Psoas muscle (tissue), 8 donors: Measurements from ENCODE around the gene SMC5. TPM values are rescaled to one million over a fixed set of nuclear protein-coding genes. Genes with fewer than 3 reads are reported as not detected.

Source experiments
- ATAC-seq, 4 donors: fragments of 200-7000 bp; cut with Tn5 transposase; one replicate each; pipeline ENCODE4 v1.9.1; 2020; ENCODE audit warnings: moderate library complexity in 3 of 4, mild to moderate bottlenecking in 2 of 4
- DNase-seq, 2 donors: peaks; one replicate each; pipeline ENCODE4 v3.0.0-alpha.2; 2020
- H3K27ac ChIP-seq: fragments of 200-600 bp; one replicate; pipeline ENCODE4 v1.8.0; 2022
- H3K27me3 ChIP-seq, 3 donors: fragments of 200-600 bp in 1 of 3; one replicate each; pipeline versions ENCODE4 v1.6.1 to v1.8.0; 2013 to 2022; ENCODE audit warnings: low read length in 2 of 3, mild to moderate bottlenecking in 2 of 3, moderate library complexity in 1 of 3; ENCODE audit not compliant: insufficient read depth in 3 of 3
- H3K36me3 ChIP-seq, 2 donors: fragments of 200-600 bp in 1 of 2; one replicate each; pipeline versions ENCODE4 v1.6.1 to v1.8.0; 2013 to 2022; ENCODE audit warnings: low read depth in 1 of 2, mild to moderate bottlenecking in 1 of 2, moderate library complexity in 1 of 2; ENCODE audit not compliant: insufficient read depth in 1 of 2
- H3K4me1 ChIP-seq: fragments of 200-600 bp; one replicate; pipeline ENCODE4 v1.8.0; 2022
- H3K4me3 ChIP-seq: fragments of 200-600 bp; one replicate; pipeline ENCODE4 v1.8.0; 2022; ENCODE audit warnings: mild to moderate bottlenecking
- H3K9me3 ChIP-seq: fragments of 200-600 bp; one replicate; pipeline ENCODE4 v1.8.0; 2022
- WGBS, 3 donors: extraction: QIAGEN DNeasy Blood & Tissue Kit; methylation state at CpG; one replicate each; pipeline versions ENCODE4 v1.1.6 to v1.1.7; 2013; 5-methylcytosine and 5-hydroxymethylcytosine counted together
- intact Hi-C, 2 donors: fragments of 100-400 bp; cut with DNase I; formaldehyde crosslinking; loops; one replicate each; pipeline versions ENCODE4 v1.11.0 to v1.14.2; 2022
- polyA plus RNA-seq, 3 donors: library from polyadenylated mRNA; stranded (reverse); fragments of 200-250 nt; gene quantifications; one replicate each; pipeline ENCODE4 v1.2.3, GENCODE V29; 2013
- total RNA-seq, 4 donors: library from RNA; stranded (reverse); fragmentation: NEBNext Ultra II Directional in 2 of 4; extraction: Animal tissue kit (Norgen Biotek cat#: 25700) in 2 of 4; gene quantifications; one replicate each; pipeline versions ENCODE4 v1.2.1 to v1.2.4, GENCODE V29; 2021 to 2023
- TF ChIP-seq, protein P1 (sequence below): fragments of 200-600 bp; IDR thresholded peaks from one replicate; pipeline ENCODE4 v1.8.0; 2022; ENCODE audit warnings: antibody characterized with exemption
- donor health status: healthy with polysubstance abuse.
- donor health status: DM: no; HTN: no; CAD: no; lungs with moderate emphysema.
- donor health status: Bipolar disorder and iron deficiency.
- donor health status: healthy.
- donor health status: DM: yes; HTN: yes; CAD: no.
- donor health status: DM: no; HTN: no; CAD: no.
- donor health status: DM: no; HTN: no; CAD: no.
- donor health status: DM: yes; HTN: yes; CAD: no.

Gene SMC5
- total and polyA plus RNA-seq, 7 donors = 5.5 to 21.0 (median 18.1) TPM

DNA sequence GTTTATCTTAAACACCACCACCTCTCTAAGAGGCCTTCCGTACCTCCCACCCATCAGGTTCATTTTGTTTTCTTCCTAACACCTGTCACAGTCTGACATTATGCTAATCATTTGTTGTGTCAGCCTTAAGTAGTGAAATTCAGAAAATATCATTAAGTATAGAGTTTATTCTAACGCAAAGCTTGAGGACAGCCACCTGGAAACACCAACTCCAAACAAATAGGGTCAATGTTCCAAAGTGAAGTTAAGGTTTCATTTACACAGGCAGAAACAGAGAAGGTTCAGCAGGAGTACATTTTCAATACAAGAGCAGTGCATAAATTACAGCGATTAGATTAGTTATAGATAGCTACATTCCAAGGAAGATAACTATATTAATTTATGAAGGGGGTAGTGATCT, 1.3 kb upstream of the SMC5 start:
- intact Hi-C loops = loop anchor here in 1 of 2 donors (10.0 kb wide), 1 partner anchor 493 kb away; the partner anchor contains the start of gene PTAR1
- H3K27ac ChIP-seq = peak overlapping the region; percentile 98
- H3K4me3 ChIP-seq = peak overlapping the region; percentile 78
- DNase-seq = no peak
- H3K36me3 ChIP-seq = no peaks in the 10 kb centered on the region
- H3K4me1 ChIP-seq = peaks cover 36% of the 10 kb centered on the region
- TF ChIP-seq, protein P1, sequence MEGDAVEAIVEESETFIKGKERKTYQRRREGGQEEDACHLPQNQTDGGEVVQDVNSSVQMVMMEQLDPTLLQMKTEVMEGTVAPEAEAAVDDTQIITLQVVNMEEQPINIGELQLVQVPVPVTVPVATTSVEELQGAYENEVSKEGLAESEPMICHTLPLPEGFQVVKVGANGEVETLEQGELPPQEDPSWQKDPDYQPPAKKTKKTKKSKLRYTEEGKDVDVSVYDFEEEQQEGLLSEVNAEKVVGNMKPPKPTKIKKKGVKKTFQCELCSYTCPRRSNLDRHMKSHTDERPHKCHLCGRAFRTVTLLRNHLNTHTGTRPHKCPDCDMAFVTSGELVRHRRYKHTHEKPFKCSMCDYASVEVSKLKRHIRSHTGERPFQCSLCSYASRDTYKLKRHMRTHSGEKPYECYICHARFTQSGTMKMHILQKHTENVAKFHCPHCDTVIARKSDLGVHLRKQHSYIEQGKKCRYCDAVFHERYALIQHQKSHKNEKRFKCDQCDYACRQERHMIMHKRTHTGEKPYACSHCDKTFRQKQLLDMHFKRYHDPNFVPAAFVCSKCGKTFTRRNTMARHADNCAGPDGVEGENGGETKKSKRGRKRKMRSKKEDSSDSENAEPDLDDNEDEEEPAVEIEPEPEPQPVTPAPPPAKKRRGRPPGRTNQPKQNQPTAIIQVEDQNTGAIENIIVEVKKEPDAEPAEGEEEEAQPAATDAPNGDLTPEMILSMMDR = no peak
- H3K9me3 ChIP-seq = no peaks in the 10 kb centered on the region
- no peaks in the 10 kb centered on the region for H3K27me3 ChIP-seq
- ATAC-seq = no peak
- 49 to 60% (median 54%) methylated on average over 3 of the region's 3 CpGs for WGBS, 3 donors

DNA sequence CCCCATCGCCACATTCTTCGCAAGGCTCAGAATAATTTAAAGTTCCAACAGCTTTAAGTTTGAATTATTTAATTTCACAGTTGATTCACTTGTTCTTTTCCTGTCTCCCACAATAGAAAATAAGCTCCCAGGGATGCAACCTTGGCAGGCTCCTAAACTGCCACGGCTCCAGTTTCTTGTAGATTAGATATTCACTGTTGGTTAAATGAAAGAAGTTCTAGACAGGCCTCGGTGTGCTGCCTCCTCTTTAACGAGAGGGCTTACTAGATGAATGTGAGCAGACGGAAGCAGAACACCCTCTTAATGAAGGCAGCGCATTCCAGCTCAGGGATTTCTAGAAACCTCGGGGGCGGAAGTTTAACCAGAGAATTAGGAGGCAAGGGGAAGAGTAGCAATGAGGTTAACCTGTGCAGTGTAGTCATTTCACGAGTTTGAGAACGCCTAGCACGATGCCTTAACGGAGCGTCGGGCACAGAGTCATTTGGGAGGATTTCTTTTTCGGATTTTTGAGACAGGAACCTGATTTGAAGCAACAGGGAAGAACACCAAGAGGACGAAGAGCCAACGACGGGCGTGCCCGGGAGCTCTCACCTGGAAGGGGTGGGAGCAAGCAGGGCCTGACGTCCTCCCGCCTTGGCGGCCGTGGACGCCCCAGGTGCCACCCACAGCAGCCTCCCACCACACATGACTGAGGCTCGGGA, 637 bp upstream of the SMC5 start:
- no peak for DNase-seq
- H3K4me1 ChIP-seq = peaks cover 43% of the 10 kb centered on the region
- WGBS, 3 donors = 3 to 6% (median 3%) methylated on average over 26 to 27 of the region's 27 CpGs
- peak overlapping the region; percentile 78 for H3K4me3 ChIP-seq
- H3K36me3 ChIP-seq = no peaks in the 10 kb centered on the region
- H3K27ac ChIP-seq = peak overlapping the region; percentile 98
- no peaks in the 10 kb centered on the region for H3K9me3 ChIP-seq
- intact Hi-C loops = loop anchor here in 1 of 2 donors (10.0 kb wide), 1 partner anchor 493 kb away; the partner anchor contains the start of gene PTAR1
- TF ChIP-seq, protein P1 = no peak
- no peaks in the 10 kb centered on the region for H3K27me3 ChIP-seq
- ATAC-seq = peak; percentile 58 to 65 (median 59)

DNA sequence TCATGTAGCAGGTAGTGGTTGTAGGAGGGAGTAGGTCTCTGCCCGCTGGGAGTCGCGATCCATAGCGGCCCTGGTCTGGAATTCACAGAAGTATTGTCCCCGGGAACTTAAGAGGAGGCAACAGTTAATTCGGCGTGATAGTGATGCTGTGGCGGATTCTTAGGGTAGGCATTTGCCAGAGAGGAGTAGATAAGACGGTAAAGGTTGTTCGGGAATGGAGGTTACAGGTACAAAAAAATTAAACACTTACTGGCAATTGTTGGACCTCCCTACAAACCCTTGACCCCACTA, 679 bp downstream of the SMC5 start:
- ATAC-seq = no peak
- H3K36me3 ChIP-seq = peaks cover 0 to 4% of the 10 kb centered on the region in 2 donors
- peak overlapping the region; percentile 78 for H3K4me3 ChIP-seq
- intact Hi-C loops = loop anchor here in 1 of 2 donors (10.0 kb wide), 1 partner anchor 495 kb away; the partner anchor contains the start of gene PTAR1
- WGBS, 3 donors = 3 to 4% (median 3%) methylated on average over 10 of the region's 10 CpGs
- H3K4me1 ChIP-seq = peaks cover 56% of the 10 kb centered on the region
- peak overlapping the region; percentile 98 for H3K27ac ChIP-seq
- no peaks in the 10 kb centered on the region for H3K27me3 ChIP-seq
- DNase-seq = no peak
- no peaks in the 10 kb centered on the region for H3K9me3 ChIP-seq
- TF ChIP-seq, protein P1 = no peak

DNA sequence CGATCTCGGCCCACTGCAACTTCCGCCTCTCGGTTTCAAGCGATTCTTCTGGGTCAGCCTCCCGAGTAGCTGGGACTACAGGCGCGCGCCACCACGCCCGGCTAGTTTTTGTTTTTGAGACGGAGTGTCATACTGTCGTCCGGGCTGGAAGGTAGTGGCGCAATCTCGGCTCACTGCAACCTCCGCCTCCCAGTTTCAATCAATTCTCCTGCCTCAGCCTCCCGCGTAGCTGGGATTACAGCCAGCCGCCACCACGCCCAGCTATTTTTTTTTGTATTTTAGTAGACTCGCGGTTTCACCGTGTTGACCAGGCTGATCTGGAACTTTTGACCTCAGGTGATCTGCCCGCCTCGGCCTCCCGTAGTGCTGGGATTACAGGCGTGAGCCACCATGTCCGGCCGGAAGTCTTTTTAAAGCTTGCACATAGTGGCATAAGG, 1.2 kb downstream of the SMC5 start:
- DNase-seq = no peak
- Histone ChIP-seq H3K4me3 (peak overlapping the region; percentile 78), H3K9me3 (no peaks in the 10 kb centered on the region), H3K4me1 (peaks cover 57% of the 10 kb centered on the region), H3K27ac (peak overlapping the region; percentile 98), H3K27me3 (no peaks in the 10 kb centered on the region), H3K36me3 (peaks cover 3 to 10% of the 10 kb centered on the region in 2 donors)
- ATAC-seq = no peak
- 92 to 96% (median 93%) methylated on average over 30 of the region's 30 CpGs for WGBS, 3 donors
- intact Hi-C loops = loop anchor here in 1 of 2 donors (10.0 kb wide), 1 partner anchor 225 kb away; no protein-coding TSS in a partner anchor
- TF ChIP-seq, protein P1 = no peak
